DMS153 treated with DMSO at 0.1 percent for 48 hours (cell line): ENCODE data around the gene RIC3.

Experiments
- DNase-seq: peaks from one replicate; lab custom pipeline; 2025; ENCODE audit not compliant: unreplicated experiment; lab: John Stamatoyannopoulos, UW

The RIC3 gene

GRCh38 chr11:8069771-8070170 lies 99.1 kb downstream of the RIC3 start:
- DNase-seq: no peak

GRCh38 chr11:8068605-8069221 lies 100.1 kb downstream of the RIC3 start:
- DNase-seq: no peak

GRCh38 chr11:8067929-8068575 lies 100.8 kb downstream of the RIC3 start:
- DNase-seq: no peak

- DNase-seq: no peak
Measured at GRCh38 chr11:8067567-8067928, 101.3 kb downstream of the RIC3 start.

- DNase-seq: no peak
Measured at GRCh38 chr11:8066911-8067455, 101.8 kb downstream of the RIC3 start.

GRCh38 chr11:8066036-8066910 lies 102.6 kb downstream of the RIC3 start:
- DNase-seq: no peak

GRCh38 chr11:8065031-8065430 lies 103.8 kb downstream of the RIC3 start:
- DNase-seq: no peak

GRCh38 chr11:8063324-8063723 lies 105.5 kb downstream of the RIC3 start:
- no peak for DNase-seq

- no peak for DNase-seq
Measured at GRCh38 chr11:8062781-8063257, 106.0 kb downstream of the RIC3 start.

- no peak for DNase-seq
Measured at GRCh38 chr11:8061555-8062428, 107.0 kb downstream of the RIC3 start.

- DNase-seq: no peak
Measured at GRCh38 chr11:8060801-8061554, 107.8 kb downstream of the RIC3 start.

GRCh38 chr11:8060146-8060719 lies 108.6 kb downstream of the RIC3 start:
- DNase-seq: no peak

- DNase-seq: no peak
Measured at GRCh38 chr11:8059571-8060011, 109.2 kb downstream of the RIC3 start.

GRCh38 chr11:8059030-8059429 lies 109.8 kb downstream of the RIC3 start:
- no peak for DNase-seq

GRCh38 chr11:8058216-8058615 lies 110.6 kb downstream of the RIC3 start:
- no peak for DNase-seq

- DNase-seq: no peak
Measured at GRCh38 chr11:8056810-8057463, 111.9 kb downstream of the RIC3 start.
